NCI-H187 treated with DMSO at 0.1 percent for 48 hours (cell line): ENCODE results near the gene PNRC2.

Experiments
- DNase-seq: peaks from one replicate; lab custom pipeline; 2025; lab: John Stamatoyannopoulos, UW

The PNRC2 gene, protein sequence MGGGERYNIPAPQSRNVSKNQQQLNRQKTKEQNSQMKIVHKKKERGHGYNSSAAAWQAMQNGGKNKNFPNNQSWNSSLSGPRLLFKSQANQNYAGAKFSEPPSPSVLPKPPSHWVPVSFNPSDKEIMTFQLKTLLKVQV

DNA sequence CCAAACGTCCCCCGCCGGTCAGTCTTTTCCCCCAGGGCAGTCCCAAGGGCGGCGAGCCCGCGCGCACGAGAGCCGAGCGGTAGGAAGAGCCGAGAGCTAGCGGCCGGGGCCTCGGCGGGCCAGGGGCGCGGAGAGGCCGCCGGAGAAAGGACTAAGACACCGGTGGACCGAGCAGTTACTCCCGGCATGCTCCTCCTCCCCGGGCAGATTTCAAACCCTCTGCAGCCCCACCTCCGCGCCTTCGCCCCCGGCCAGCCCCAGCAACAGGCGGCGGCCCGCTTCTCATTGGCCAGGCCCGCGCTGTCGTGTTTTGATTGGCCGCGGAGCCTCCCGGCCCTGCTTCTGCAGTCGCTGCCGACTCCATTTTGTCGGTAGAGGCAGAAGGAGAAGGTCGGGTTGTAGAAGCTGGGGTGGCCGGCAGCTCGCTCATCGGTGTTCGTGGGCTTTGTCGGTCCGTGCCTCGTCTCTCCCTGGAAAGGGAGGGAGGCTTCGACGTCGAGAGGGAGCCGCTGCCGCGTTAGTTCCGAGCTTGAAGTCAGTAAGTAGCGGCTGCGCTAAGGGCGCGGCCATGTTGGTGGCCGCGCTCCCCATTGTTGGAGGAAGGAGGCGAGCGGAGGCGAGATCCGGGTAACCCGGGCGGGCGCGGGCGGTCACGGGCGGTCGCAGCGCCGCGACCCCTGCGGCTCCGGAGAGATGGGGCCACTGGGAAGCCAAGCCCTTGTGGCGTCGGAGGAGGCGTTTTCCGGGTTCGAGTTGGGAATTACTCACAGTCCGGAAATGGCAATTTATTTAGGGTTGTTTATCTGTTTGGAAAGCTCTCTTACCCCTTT, at the start of gene PNRC2:
Gene PNRC2 (plus strand): TSS at position 368 of the 830 bp plus-strand sequence. CDS start 1,630 bp downstream, outside the sequence.
- DNase-seq: peak; percentile 79

DNA sequence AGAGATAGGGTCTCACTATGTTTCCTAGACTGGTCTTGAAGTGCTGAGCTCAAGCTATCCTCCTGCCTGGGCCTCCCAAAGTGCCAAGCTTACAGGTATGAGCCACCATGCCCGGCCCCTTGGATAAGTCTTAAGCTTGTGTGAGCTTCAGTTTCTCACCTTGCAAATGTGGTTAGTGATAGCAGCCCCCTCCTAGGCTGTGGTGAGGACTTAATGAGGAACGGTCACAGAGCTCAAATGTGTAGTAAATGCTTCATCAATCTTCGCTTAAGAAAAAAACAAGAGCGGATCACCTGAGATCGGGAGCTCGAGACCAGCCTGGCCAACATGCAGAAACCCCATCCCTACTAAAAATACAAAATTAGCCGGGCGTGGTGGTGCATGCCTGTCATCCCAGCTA, 49.5 kb upstream of the PNRC2 start:
- DNase-seq: no peak

DNA sequence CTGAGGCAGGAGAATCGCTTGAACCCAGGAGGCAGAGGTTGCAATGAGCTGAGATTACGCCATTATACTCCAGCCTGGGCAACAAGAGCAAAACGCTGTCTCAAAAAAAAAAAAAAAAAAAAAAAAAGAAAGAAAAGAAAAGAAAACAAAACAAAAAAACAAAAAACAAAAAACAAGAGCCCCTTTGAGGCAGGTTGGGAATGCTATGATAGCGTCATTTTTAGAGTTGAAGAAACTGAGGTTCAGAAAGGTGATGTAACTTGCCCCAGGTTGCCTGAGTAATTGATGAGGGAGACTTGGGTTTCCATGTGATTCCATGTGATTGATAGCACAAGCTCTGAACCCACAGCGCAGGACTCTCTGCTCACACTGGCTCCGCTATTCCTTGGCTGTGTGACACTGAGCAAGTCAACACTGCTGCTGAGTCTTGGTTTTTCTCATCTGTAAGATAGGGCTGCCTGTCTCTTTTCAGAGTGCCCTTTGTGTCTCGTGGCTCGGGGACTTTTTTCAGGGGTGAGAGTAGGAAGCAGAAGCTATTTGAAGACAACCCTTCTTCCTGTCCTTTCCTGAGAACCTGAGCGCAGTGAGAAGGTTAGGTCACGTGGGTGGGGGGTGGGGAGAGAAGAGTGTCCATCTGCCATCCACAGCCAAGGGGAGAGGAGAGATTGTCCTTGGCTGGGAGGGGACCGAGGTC, 48.9 kb upstream of the PNRC2 start:
- DNase-seq: no peak

DNA sequence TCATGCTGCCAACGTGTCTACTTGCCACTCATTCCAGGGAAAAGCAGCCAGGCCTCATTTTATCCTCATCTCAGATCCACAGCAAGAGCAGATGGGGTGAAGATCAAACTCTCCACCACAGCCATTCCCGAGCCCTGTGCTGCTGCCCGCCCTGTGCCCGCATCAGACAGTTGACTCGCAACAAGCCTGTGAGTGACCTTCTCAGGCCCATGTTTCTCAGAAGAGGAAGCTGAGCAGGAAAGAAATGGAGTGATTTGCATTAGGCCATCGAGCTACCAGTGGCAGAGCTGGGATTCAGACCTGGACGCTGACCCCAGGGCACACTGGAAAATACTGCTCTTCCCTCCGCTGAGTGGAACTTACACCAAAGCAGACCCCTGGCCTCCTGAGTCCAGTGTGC, 47.7 kb upstream of the PNRC2 start:
- no peak for DNase-seq

DNA sequence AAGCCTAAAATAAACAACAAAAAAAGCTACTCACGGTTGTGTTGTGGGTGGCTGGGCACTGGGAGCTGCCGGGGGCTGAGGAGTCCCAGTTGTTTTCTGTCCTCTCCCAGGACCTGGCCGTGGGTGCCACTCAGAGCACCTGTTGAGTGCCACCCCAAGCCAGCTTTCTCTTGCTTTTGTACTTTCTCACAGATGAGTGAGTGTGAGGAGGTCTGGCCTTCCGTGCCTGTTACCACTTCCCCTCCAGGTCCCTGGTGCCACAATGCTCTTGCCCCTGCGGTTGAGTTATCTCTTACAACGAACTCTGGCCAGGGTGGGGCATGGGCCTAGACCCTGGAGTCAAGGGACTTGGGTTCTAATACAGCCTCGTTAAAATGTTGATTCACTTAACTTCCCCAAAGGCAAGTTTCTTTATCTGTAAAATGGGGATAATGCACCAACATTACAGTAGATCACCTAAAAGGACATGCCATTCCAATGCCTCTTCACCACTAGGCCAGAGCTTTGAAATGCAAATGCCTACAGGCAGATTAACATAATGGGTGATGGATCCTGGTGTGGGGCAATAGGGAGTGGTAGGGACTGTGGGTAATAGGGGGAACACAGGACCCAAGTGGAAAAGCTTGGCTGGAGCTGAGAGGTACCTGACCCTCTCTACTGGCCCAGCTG, 46.3 kb upstream of the PNRC2 start, which contains the start of gene CNR2:
Gene CNR2 (minus strand): TSS at position 151 of the 669 bp plus-strand sequence. CDS start 37,745 bp downstream, outside the sequence.
- no peak for DNase-seq

DNA sequence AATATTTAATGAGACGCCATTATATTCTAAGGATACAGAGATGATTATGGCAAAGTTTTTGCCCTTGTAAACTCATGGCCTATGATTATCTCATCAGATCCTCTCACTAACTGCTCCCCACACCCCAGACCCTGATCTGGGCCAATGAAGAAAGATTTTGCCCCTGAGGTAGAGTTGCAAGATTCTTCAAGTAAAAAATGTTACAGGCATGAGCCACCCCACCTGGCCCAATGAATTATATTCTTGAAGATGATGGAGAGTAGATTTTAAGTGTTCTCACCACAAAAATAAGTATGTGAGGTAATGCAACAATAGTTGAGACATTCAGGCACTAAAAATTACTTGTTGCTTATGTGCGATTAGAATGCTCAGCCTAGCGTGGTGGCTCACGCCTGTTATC, 44.7 kb upstream of the PNRC2 start:
- no peak for DNase-seq

DNA sequence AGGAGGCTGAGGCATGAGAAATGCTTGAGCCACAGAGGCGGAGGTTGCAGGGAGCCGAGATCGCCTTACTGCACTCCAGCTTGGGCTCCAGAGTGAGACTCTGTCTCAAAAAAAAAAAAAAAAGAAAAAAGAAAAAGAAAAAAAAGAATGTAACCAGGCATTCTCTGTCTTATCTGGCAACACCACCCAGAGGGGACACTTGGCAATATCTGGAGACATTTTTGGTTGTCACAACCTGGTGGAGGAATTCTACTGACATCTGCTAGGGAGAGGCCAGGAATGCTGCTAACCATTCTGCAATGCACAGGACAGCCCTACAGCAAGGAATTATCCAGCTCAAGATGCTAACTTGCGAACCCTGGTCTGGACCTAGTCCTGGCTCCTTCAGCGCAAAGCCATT, 44.2 kb upstream of the PNRC2 start:
- DNase-seq: no peak

DNA sequence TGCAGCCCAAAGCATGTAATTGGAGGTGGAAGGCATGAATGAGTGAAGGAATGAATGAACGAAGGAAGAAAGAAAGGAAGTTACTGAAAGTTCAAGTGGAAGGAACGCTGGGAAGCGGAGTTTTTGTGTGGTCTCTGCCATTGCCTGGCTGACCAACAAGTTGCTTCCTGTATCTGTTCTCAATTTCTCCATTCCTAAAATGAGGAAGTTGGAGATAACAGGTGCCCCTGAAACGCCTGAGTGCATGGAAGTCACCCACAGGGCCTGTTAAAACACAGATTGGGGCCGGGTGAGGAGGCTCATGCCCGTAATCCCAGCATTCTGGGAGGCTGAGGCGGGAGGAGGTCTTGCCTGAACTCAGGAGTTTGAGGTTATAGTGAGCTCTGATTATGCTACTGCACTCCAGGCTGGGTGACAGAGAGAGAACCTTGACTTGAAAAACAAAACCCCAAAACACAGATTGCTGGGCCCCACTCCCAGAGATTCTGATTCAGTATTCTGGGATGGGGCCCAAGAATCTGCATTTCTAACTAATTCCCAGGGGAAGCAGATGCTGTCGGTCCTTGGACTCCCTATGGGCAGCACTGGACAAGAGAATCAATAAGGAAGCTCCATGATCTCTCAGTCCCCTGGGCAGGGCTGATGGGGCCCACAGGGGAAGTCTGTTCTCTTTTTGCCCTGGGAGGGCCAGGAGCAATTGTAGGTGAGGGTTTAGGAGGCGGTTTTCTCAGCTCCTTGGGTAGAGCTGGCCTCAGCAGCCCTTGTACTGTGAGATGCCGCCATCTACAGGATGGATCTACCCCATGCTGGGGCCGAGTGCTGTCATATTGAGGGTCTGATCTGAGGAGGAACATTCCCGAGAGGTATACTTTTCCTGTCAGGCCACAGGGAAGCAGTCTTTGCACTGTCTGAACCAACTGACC, 43.2 kb upstream of the PNRC2 start:
- DNase-seq: no peak

DNA sequence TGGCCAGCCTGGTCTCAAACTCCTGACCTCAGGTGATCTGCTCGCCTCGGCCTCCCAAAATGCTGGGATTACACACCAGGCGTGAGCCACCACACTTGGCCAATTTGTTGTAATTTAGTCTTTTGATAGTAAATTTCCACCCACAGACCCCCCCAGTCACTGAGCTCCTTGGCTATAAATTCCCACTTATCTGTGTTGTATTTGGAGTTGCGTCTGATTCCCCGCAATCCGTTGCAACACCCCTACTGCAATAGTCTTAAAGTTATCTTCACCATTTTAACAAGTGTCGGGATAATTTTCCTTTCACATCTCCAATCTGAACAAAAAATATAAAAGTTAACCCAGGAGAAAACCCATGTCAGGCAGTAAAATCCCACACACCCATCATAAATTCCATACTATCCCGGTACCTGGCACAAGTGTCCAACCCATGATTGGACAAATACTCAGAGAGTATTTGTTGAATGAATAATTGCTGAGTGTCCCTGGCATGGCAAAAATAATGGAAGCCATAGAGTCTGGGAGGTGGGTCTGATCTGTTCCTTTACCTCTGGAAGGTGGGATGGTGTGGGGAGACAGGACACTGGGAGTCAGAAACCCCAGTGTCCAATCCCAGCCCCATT, 37.2 kb upstream of the PNRC2 start:
- DNase-seq: no peak

DNA sequence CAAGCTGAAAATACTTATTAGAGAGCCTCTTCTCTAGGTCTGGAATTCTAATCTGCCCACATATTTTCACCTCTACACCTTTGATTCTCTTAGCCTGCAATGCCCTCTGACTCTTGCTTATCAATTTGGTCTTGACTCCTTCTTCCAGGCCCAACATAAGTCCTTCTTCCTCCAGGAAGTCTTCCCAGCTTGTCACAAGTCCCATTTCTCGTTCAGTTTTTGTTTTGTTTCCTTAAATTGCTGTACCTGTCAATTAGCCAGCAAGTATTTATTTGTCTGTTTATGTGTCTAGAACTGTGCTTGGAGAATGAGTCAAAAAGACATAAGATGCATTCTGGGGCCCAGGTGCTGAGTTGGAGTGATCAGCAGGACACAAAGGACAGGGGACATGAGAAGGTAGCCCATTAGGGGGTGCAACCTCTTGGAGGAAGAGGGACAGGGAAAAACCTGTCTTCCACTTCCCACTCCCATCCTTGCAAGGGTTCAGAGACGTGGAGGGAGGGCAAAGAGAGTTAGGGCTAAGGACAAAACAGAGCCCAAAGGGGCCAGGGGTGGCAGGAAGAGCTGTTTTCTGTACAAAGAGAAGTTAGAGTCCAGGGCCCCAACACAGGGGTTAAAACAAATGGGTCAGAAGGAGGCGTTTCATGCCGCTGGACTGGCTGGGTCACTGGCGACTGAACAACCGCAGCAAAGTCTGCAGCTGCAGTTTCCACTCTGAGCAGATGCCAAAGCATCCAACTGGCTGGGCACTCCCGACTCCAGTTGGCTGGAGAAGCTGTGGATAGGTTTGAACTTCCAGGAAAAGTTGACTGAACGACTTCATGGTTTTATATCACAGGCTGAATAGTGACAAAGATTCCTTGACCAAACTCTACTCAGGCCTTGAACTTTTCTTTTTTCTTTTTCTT, 35.8 kb upstream of the PNRC2 start:
- no peak for DNase-seq

DNA sequence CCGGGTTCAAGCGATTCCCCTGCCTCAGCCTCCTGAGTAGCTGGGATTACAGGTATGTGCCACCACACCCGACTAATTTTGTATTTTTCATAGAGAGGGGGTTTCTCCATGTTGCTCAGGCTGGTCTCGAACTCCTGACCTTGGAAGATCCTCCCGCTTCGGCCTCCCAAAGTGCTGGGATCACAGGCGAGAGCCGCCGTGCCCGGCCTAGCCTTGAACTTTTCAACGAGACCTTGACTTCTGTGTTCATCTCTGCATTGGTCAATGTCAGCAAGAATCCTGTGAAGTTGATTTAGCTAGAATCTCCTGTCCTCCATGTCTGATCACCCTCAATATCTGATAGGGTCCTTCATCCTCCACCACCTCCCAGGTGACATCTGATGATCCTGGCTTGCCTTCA, 35.0 kb upstream of the PNRC2 start:
- DNase-seq: no peak

DNA sequence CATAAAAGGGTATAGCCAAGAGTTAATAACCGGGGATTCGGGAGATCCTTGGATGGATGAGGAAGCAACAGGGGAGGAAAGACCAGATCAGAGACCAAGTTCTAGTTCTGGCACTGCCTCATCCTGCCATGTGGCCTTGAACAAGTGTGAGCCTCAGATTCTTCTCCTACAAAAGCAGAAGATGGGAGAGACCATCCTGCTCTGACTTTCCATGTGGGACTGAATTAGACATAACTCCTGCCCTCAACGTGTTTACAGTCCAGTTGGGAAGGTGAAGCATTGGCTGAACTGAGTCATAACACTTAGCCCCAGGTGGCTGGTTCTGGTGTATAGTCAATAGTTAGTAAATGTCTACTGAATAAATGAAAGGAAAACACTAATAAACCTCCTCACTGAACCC, 34.3 kb upstream of the PNRC2 start:
- DNase-seq: no peak

DNA sequence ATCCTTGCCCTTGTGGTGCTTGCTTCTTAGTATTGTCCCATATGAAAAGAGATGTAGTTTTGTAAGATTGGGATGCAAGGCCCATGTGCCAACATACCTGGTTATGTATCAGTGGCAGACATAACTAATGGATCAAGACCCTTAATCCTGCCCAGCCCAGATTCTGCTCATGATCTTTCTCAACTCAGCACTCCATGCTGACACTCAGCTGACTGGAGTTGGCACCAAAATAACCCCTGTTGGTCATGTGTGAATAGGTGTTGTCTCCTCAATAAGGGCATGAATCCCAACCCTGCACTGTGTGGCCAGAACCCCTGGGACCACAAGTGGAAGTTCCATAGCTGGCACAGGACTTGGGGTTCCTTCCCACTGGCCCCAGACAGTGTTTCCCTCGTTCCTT, 32.5 kb upstream of the PNRC2 start:
- no peak for DNase-seq

DNA sequence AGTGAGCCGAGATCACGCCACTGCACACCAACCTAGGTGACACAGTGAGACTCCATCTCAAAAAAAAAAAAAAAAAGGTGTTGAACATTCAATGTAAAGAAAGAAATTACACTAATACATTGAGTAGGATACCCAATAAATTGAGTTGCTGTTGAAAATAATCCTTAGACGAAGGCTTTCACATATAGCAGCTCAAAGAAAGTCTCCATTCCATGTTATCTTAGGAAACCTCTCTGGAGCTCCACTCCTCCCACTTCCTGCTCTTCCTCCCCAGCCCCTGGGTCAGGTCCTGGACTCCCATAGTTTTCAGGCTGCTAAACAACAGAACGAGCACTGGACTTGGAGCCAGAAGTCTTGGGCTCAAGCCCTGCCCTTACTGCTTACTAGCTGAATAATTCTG, 30.8 kb upstream of the PNRC2 start:
- no peak for DNase-seq

DNA sequence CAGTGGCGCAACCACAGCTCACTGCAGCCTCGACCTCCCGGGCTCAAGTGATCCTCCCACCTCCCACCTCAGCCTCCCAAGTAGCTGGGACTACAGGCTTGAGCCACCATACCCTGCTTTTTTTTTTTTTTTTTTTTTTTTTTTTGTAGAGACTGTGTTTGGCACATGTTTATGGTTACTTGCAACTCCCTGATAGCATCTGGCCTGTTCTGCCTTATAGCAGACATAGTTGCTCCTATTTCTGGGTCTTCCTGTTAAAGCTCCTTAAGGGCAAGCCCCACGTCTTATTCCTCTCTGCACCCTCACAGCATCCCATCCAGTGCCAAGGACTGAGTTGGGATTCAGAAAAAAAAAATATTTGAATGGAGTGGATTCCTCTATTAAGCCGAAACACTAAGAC, 29.4 kb upstream of the PNRC2 start:
- DNase-seq: no peak

DNA sequence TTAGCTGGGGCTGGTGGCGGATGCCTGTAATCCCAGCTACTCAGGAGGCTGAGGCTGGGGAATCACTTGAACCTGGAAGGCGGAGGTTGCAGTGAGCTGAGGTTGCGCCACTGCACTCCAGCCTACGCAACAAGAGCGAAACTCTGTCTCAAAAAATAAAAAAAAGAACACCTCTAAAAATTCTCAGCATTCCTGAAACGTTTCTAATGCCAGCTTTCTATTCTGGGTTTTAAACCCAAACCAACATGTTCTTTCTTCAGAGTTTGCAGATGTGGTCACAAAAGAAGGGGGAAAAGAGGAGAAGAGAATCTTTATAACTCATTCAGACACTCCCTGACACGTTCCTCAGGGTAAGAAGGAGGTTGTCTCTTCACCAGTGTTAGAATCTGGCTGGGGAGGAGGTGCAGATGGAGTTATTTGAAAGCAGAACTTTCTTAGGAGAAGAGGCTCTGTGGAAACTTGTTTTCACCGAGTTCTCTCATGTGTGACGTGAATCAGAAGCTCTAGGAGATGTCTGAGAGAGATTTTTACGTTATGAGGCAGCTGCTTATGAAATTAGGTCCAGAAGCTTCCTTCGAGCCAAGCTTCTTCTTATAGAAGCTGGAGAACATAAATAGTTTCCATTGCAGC, 28.7 kb upstream of the PNRC2 start:
- DNase-seq: no peak

DNA sequence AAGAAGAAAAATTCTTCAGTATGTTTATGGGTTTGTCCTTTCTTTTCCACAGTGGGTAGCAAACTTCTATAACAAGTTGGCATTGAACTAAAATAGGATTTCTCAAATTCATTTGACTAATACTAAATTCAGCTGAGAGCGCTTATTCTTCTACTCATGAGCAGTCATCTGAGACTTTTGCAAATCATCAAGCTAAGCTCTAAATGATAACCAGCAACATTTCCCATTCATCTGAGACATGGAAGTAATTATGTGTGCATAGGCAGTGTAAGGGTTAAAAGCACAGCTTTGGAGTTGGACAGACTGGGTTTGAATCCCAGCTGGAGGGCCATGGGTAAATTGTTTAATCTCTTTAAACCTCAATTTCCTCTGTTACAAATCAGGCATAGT, 28.1 kb upstream of the PNRC2 start:
- DNase-seq: no peak

DNA sequence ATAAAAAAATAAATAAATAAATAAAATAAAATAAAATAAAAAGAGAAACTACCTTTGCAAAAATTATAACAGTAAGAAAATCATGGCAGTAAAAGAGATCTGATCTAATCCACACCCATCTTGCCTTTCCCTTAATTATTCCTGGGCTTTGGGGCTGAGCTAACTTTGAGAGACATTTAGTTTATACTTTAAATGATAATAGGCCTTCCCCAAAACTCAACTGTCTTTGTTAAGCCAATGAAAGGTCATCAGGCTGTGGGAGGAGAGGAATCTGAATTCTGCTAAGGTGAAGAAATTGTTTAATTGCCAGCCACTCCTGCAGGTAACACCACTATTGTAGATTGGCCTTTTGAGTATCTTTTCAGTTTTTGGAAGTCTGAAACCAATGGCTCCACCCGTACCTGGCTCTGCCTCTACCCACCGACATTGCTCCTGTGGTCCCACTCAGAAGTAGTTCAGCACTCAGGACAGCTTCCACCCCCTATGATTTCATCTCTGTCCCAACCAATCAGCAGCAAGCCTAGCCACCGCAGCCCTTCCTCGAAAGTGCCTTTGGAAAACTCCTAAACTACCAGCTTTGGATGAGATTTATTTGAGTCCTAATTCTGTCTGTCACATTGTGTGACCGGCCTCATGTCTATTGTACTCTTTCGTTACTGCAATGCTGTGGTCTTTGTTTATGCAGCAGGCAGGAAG, 23.0 kb upstream of the PNRC2 start:
- DNase-seq: no peak

DNA sequence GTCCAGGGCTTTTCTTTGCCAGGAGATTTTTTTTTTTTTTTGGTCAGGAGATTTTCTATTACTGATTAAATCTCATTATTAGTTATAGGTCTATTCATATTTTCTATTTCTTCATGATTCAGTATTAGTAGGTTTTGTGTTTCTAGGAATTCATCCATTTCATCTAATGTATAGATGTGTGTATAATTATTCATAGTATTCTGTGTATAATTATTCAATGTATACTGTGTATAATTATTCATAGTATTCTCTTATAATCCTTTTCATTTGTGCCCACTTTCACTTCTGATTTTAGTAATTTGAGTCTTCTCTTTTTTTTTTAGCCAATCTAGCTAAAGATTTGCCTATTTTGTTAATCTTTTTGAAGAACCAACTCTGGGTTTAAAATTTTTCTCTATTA, 12.3 kb upstream of the PNRC2 start:
- DNase-seq: no peak
